G401 (cell line): ENCODE data around the gene CUX1. TPM values are rescaled to one million over a fixed set of nuclear protein-coding genes. Genes with fewer than 3 reads are reported as not detected.
"Not testable (repeated sequence)": the region's sequence is repeated elsewhere in the genome, so short reads cannot be mapped to it uniquely, and the experiment has no call there.

Source experiments
- DNase-seq: peaks from one replicate; pipeline ENCODE4 v3.0.0-alpha.2; 2015; ENCODE audit warnings: low spot score
- in situ Hi-C: cut with HindIII; loops from 2 replicates; pipeline ENCODE4 v1.10.0; 2016; ENCODE audit warnings: low sequenced_read_pairs, mixed read lengths
- total RNA-seq: library from RNA; depleted of rRNA; stranded (reverse); fragments of >200 nt; shearing (Covaris generic); gene quantifications from 2 replicates; pipeline ENCODE4 v1.2.3, GENCODE V29; 2014

CUX1 gene
- total RNA-seq, 1 experiment from 2014 or later: 23.2 TPM

GRCh38 chr7:101838837-101839483 lies 21.5 kb downstream of the CUX1 start:
- in situ Hi-C loops: no loop called here
- DNase-seq: no peak

DNA sequence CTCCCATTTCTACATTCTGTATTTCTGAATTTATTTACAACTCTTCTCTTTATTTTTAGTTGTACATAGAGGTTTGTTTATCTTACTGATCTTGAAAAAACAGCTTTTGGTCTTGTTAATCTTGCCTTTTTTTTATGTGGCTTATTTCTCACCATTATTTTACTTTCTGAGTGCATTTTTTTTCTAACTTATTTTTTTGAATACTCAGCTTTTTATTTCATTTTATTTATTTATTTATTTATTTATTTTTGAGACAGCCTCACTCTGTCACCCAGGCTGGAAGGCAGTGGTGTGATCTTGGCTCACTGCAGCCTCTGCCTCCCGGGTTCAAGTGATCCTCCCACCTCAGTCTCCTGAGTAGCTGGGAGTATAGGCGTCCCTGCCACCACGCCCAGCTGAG lies 23.9 kb downstream of the CUX1 start:
- no peak for DNase-seq
- in situ Hi-C loops: no loop called here

DNA sequence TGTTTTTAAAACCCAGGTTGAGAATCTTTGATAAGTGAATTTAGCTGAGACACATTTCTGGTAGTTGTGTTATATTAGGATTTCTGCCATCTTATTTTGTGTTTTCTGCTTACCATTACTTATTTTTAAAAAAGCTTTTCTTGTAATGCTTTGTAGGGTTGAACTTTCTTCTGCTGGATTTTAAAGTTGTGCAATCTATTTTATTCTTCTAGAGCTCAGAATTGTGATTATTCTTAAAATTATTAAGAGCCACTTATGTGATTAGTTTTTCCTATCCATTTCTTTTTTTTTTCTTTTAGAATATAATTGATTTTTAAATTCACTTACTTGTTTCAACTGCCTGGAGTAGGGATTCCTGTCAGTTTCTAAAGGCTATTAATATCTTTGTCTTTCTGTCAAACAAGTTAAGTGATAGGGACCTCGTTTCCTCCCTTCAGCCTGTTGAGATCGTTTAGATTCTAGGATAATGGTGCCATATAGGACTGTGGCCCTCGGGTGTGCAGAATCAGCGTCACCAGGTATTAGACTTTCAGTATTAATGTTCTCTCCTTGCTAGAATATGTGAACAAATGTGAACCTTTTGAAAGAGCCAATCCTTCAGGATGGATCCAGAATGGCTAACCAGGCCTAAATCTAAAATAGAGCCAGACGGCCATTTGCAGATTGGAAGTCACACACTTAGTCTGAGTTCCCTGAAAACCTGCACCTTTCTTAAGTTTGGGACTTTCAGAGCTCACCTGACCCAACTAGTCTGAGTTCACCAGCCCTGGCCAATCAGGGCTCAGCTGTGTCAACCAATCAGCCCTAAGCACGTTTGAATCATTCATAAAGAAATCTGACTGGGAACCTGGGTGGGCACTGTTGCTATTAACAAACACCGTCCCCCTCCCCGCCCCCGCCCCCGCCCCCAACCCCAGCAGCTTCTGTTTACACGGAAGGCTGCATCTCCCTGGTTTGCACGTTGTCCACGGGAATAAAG lies 26.2 kb downstream of the CUX1 start:
- no peak for DNase-seq
- in situ Hi-C loops: no loop called here

- in situ Hi-C loops: no loop called here
- no peak for DNase-seq
Observed at GRCh38 chr7:101845974-101846373, 28.5 kb downstream of the CUX1 start.

DNA sequence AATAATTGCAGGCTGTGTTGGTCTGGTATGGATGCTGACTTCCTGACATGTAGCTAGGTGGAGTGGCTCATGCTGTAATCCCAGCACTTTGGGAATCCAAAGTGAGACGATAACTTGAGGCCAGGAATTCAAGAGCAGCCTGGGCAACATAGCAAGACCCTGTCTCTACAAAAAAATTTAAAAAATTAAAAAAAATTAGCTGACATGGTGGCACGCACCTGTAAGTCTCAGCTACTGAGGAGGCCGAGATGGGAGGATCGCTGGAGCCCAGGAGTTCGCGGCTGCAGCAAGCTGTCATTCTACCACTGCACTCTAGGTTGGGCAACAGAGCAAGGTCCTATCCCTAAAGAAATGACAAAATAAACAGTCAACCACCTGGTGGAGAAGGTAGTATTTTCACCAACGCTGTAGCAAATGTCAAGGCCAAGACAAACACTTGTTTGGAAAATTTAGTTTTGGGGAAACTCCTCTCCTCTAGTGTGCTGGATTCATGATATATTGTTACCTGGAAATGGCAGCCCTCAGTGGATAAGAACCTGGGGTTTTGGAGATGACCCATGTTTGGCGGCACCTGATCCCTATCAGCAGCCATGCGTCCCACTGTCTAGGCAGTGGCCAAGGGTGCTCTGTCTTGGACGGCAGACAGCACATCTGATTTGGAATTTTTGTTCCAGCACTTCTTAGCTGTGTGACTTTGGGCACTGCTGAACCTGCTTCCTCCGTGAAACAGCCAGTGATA lies 29.5 kb downstream of the CUX1 start:
- DNase-seq: no peak
- in situ Hi-C loops: no loop called here

DNA sequence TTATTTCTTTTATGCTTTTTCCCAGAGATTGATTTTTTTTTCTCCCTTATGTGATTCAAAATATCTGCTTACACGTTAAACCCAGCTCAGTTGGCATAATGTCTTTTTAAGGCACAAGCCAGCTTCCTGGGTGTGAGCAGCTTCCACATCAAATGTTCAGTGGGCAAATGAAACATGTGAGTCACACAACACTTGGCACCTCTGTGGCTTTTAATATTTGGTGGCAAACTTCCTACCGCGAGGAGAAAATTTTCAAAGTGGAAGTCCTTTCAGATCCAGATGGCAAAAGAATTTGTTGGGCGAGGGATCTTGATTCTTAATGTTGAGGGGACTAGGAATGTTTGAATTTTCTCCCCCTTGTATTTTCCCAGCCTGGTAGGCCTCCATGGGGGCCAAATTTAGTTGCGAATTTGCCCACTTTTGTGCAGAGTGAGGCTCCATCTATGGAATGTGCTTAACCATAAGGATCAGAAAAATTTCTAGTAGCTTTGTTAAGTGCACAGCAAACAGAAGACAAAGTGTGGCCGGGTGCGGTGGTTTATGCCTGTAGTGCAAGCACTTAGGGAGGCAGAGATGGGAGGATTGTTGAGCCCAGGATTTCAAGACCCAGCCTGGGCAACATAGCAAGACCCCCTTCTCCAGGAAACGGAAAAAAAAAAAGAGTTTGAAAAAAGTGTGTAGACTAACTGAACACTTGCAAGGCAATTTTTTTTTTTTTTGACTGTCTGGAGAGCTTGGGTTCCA lies 31.0 kb downstream of the CUX1 start:
- no peak for DNase-seq
- in situ Hi-C loops: no loop called here

- DNase-seq, in situ Hi-C loops: not testable (repeated sequence)
Observed at GRCh38 chr7:101849314-101849713, 31.9 kb downstream of the CUX1 start.

GRCh38 chr7:101852364-101852763 lies 34.9 kb downstream of the CUX1 start:
- in situ Hi-C loops, DNase-seq: not testable (repeated sequence)

GRCh38 chr7:101853684-101854083 lies 36.3 kb downstream of the CUX1 start:
- no peak for DNase-seq
- in situ Hi-C loops: no loop called here

GRCh38 chr7:101854084-101854865 lies 36.8 kb downstream of the CUX1 start:
- in situ Hi-C loops: no loop called here
- DNase-seq: no peak

DNA sequence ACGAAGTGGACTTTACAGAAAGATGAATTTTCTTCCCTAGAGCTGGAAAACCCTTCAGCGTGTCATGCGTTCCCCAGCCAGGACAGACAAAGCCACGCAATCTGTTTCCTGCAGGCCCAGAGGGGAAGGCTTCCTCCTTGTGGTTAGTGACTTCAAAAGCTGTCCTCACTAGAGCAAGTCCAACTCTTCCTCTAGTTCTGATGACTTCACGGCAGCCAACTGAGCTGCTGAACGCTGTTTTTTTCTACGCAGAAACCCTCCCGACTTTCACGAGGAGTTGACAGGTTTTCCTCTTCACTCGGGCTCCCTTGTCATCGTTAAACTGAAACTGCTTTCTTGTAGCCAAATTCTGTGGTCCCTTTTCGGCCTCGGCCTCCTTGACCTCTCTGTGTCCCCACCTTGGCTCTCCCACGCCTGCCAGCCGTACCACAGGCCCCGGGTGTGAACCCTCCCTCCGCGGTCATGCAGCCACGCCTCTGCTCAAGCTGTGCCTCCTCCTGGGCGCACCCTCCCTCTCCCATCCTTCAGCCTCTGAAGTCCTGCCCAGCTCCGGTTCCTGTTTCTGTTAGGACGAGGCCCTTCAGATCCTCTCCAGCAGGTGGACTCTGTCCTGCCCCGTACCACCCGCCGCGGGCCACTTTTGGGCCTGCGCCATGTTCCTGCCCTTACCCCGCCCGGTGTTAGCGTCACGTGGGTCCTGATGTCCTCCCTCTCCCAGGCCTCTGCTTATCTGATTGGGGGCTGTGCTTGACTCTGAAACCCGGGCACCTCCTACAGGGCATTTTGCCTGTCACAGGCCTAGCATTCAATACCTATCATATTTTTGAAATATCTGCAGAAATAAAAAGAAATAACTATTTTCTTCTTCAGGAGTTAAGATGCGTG lies 39.3 kb downstream of the CUX1 start:
- peak; percentile 86 for DNase-seq
- in situ Hi-C loops: no loop called here

GRCh38 chr7:101857358-101857811 lies 40.0 kb downstream of the CUX1 start:
- in situ Hi-C loops: no loop called here
- DNase-seq: no peak

DNA sequence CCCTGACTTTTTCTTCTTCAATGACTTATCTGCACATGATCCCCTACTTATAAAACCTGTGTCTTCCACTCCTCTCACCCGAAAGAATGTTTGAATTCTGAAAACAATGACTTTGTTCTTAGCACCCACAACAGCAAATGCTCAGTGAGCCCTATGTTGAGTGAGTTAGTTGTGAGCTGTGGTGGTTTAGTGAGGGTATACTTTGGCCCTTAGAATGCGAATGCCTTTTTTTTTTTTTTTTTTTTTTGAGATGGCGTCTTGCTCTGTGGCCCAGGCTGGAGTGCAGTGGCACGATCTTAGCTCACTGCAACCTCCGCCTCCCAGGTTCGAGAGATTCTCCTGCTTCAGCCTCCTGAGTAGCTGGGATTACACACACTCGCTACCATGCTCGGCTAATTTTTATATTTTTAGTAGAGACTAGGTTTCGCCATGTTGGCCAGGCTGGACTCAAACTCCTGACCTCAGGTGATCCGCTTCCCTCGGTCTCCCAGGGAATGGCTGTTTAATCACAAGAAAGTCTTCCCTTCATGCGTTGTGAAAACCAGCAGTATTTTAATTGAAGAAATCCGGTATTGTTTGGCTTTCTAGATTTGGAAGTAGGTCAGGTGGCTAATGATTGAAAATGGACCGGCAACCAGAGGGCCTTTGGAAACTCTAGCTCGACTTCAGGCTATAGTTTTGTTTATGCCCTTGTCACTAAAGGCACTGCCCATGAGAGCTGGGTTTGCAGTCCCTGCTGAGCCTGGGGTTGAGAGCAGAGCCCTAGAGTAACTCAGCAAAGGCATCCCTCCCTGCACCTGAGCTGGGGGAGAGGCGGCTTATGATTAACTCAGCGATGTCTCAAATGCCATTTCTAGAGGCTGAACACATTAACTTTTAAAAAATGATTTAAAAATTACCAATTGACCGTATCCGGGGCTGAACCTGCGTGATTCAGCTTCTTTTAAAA lies 41.3 kb downstream of the CUX1 start:
- no peak for DNase-seq
- in situ Hi-C loops: no loop called here

DNA sequence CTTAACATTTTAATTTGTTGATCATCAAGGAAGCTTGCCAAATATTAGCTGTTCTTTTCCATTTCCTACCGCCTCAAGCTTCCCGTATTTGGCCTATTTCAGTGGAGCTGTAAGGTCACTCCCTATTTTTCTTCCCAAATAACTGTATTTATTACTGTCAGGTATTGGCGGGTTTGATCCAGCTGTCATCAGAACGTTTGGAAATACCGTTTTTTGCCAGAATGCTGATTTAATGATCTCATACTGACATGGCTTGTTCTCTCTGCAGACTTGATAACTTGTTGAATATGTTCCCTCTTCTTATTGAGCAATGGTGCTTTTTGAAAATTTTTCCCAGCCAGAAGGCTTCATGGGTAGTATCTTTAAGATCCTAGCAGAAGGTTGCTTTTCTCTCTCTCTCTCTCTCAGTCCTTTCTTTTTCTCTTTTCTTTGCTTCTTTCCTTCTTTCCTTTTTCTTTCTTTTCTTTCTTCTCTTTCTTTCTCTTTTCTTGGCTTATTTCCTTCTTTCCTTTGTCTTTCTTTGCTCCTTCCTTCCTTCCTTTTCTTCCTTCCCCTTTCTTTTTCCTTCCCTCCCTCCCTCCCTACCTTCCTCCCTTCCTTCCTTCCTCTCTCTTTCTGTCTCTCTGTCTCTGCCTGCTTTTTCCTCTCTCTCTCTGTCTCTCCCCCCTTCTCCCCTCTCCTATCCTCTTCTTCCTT lies 42.1 kb downstream of the CUX1 start:
- no peak for DNase-seq
- in situ Hi-C loops: no loop called here

DNA sequence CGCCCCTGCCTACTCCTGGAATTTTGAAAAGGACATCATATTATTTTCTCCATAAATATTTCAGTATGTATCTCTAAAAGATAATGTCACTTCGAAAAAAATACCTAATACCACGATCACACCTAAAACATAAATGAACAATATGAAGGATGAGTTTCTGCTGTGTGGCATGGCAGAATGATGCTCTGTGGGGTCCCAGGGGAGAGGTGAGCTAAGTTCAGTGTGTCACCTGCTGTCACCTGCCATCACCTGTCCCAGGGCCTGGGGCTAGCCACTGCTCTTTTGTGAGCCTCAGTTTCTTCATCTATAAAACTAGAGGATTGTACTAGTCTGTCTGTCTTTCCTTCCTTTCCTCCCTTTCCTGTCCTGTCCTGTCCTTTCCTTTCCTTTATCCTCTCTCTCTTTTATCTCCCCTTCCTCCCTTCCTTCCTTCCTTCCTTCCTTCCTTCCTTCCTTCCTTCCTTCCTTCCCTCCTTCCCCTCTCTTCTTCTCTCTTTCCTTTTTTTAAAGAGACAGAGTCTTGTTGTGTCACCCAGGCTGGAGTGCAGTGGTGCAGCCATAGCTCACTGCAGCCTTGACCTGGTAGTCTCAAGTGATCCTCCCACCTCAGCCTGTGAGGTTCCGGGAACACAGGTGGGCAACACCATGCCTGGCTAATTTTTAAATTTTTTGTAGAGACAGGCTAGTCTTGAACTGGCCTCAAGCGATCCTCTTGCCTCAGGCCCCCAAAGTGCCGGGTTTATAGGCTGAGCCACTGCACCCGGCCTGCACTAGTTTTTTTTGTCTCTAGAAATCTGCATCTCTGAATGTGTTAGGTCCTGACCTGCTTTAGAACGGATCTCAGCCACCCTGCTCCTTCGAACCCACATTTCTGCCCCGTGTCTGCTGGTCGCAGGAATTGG lies 43.1 kb downstream of the CUX1 start:
- in situ Hi-C loops: no loop called here
- no peak for DNase-seq
